Measurements from ENCODE around the gene VASN.

VASN gene

DNA sequence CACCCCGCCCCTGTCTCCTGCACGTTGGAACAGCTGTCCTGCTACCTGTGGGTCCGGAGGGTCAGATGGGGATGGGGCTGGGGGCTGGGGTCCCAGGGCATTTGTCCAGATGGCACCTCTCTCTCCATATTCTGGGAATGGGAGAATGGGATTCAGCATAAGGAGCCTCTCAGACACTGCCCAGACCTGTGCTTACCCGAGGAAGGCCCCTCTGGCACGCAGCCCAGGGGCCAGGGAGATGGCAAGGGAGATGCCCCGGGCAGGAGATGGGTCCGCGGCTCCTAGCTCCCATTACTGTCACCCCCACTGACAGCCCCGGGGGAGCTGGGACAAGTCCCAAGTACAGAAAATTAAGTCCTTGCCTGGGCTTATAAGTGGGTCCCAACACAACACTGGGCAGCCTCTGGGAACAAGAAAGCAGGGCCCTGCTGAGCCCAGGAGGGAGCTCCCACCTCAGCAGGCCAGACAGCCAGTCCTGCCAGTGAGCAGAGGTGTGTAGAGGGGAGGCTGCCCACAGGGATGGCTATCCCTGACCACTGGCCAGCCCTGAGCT, 1.8 kb downstream of the VASN start:
- no peak for DNase-seq

DNA sequence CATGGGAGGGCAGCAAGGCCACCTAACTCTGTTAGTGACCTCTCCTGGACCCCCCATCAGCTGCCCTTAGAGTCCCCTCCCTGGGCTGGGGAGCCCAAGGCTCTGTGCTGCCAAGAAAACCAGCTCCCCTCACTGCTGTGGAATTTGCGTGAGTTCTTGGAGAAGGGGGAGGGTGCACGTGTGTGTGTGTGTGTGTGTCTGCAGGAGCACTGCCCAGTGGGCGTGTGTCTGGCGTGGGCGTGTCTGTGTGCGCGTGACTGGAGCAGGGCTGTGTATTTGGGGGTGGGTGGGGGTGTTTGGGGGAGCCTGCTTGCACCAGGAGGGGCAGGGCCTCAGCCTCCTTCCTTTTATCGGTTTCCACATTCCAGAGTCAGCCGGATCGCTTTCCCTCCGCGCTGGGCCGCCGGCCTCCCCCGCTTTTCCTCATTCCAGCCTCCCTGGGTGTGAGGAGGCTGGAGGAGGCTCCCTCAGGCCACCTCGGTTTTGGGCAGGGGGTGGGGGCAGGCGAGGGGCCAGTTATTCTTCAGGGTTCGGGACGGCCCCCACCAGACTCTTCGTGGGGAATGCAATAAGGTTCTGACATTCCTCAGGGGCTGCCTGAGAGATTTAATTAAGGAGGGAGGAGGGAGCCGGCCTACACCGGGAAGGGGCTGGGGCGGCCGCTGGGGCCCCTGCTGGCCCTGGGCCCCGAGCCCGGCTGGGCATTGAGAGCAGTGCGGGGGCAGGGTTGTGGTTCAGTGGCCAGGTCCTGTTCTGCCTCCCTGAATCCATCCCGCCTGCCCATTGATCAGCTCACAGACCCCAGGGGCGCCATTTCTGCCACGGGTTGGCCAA, 2.5 kb downstream of the VASN start:
- no peak for DNase-seq

DNA sequence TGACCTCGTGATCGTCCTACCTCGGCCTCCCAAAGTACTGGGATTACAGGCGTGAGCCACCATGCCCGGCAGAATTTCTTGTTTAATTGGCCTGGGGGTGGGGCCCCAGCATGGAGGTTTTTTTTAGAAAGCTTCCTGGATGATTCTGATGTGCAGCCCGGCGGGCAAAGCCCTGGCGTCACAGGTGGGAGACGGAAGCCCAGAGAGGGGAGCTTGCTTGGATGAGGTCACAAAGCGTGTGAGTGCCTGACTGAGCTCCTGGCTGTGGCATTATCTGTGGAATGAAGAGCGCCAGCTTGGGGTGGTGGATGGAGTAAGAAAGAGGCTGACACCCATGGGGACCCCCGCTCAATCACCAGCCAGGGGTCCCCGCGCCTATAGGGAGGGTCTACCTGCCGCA, 4.1 kb downstream of the VASN start:
- DNase-seq, result no peak

DNA sequence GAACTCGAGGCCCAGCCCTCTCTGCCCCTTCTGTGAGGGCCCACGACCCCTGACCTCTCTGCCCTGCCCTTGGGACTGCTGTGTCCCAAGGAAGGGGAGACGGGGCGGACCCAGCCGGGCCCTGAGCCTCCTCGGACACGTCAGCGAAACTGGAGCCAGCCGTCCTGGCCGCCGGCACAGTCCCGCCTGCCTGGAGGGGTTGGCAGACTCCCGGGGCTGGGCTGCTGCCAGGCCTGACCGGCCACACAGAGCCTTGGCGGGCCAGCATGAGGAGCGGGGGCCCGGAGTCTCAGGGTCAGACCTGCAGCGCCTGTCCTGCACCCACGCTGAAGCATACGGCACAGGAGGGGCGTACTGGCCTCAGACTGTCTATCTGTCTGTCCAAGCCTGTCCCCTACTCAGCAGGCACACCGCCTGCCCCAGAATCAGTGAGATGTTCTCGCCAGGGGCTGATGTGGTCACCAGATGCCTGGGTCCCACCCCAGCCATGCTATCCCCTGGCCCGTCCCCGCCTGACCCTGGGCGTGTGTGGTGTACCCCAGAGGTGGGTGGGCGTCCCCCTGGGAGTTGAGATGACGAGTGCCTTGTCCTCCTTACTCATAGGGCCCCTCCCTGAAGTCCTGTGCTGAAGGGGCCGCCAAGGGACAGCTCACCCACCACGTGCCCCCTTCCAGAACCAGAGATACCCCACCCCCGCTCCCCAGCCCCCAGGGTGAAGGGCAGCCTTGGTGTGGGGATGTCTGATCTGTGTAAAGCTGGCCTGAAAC, 4.7 kb downstream of the VASN start:
- no peak for DNase-seq

DNA sequence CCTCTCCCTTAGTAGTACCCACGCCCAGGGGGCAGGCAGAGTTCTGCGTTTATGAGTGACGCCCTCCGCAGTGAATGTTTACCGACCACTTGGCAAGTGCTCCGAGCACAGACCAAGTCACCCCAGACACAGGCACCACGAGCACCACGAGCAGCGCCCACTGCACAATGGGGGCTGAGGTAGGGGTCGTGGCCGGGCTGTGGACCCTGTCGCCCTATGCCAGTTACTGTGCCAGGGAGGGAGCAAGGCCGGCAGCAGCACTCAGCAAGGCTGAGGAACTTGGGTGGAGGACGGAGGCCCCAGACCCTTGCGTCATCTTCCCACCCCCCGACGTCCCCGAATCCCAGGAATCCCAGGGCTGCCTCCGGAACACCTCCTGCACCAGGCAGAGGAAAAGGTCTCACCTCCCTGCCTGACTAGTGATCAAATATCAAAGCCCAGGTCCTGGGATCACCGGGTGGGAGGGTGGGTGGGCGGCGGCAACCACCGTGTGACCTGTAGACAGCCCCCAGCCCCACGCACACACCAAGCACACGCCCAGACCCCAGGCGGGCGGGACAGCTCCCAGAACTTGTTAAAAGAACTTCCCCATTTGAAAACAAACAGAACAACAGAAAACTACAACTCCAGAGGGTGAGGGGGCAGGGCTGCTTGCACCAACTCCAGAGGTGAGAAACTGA, 5.4 kb downstream of the VASN start:
- no peak for DNase-seq

DNA sequence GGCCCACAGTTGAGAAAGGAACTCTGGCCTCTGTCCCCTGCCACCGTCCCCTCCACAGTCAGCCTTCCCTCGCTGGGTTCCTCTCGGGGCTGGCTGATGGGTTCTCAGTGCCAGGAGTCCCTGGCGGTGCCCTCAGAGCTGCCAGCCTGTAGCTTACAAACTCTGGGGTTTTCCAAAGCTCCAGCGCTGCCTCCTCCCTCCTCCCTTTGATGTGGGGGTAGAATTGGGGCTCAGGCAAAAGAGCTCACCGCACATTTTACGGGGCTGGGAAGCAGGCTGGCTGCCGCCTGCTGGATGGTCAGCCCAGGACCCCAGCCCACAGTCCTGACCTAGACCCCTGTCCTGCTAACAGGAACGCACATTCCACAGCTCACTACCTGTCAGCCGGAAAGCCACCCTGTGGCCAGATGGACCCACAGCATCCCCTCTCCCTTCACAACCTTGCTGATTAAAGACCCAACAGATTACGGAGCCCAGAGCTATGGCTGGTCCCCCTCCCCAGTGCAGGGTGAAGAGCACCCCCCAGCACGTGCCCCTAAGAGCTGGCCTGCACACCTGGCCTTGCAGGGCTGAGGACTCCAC, 6.0 kb downstream of the VASN start:
- DNase-seq, result no peak

DNA sequence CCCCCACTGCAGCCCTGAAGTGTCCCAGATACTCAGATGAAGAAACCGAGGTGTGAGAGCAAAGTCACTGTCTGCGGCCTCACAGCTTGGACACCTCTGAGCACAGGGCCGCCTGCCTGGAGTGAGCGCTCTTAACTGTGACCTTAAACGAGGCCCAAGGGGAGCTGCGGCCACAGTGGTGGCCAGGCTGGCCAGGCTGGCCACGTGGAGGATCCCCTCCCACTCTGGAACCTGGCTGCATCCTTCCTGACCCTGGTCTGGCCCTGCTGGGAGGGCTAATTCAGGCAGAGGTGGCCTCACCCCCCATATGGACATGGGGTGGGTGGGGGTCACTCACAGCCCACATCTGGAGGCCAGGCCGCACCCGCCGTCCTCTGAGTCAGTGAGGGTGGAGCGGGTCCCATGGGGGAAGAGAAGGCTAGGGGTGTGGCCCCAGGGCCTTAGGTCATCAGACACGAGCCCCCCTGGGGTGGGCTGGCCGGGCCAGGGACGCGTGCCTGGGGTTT, 6.6 kb downstream of the VASN start:
- no peak for DNase-seq

DNA sequence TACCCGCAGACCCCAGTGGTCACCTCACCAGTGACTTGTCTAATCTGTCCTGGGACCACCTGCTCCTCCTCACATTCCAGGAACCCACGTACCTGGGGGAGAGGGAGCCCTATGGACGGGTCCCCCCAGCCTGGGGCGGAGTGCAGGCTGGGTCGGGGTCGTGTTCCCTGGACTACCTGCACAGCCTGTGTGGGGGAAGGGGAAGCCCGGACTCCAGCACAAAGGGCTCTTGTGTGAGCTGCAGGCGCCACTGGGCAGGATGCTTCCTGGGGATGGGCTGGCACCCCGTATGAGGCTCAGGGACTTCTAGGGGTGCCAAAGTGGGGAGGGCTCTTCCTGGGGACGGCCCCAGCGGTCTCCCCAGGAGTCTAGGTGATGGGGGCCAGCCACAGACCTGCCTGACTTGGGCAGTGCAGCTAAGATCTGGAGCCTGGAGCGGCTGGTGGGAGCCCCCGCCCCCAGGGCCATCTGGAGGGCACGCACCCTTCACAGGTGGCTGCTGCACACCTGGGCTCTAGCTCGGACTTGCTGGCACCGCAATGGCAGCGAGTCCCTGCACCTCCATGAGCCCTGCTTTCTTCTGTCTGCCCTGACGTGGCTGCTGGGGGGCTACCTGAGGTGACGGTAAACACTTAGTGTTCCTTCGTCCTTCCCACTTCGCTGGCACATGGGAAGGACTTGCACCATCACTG, 7.5 kb downstream of the VASN start:
- no peak for DNase-seq

DNA sequence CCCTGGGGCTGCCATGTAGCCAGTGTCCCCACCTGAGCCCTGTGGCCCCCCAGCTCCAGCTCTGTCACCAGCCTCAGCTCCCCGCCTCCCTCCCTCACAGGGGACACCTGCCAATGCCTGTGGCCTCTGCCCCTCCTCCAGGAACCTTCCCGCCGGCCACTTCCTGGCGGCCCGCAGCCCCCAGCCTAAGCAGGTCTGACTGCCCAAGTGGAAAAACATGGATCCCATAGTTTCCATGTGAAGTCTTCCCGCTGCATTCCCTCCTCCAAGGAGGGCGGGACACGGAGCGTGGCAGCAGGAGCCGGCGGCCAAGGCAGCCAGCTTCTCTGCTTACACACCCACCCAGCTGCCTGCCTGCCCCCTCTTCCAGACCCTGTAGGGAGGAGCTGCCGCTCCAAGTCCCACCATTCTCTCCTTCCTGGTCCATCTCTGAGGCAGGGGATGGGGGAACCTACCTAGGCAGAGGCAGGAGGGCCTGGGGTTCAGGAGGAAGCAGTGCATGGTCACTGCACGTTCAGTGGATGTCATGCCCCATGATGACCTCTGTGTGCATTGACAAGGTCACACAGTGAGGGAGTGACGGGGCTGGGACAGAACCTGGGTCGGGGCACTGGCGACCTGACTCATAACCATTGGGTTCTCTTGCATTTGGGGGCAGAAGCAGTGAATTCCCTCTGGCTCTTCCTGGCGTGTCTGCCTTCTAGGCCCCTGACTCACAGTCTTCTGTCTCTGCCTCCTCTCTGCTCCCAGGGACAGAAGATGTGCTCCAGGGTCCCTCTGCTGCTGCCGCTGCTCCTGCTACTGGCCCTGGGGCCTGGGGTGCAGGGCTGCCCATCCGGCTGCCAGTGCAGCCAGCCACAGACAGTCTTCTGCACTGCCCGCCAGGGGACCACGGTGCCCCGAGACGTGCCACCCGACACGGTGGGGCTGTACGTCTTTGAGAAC, 8.7 kb downstream of the VASN start:
- DNase-seq, result no peak

DNA sequence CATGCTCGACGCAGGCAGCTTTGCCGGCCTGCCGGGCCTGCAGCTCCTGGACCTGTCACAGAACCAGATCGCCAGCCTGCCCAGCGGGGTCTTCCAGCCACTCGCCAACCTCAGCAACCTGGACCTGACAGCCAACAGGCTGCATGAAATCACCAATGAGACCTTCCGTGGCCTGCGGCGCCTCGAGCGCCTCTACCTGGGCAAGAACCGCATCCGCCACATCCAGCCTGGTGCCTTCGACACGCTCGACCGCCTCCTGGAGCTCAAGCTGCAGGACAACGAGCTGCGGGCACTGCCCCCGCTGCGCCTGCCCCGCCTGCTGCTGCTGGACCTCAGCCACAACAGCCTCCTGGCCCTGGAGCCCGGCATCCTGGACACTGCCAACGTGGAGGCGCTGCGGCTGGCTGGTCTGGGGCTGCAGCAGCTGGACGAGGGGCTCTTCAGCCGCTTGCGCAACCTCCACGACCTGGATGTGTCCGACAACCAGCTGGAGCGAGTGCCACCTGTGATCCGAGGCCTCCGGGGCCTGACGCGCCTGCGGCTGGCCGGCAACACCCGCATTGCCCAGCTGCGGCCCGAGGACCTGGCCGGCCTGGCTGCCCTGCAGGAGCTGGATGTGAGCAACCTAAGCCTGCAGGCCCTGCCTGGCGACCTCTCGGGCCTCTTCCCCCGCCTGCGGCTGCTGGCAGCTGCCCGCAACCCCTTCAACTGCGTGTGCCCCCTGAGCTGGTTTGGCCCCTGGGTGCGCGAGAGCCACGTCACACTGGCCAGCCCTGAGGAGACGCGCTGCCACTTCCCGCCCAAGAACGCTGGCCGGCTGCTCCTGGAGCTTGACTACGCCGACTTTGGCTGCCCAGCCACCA, 9.7 kb downstream of the VASN start:
- DNase-seq, result no peak

DNA sequence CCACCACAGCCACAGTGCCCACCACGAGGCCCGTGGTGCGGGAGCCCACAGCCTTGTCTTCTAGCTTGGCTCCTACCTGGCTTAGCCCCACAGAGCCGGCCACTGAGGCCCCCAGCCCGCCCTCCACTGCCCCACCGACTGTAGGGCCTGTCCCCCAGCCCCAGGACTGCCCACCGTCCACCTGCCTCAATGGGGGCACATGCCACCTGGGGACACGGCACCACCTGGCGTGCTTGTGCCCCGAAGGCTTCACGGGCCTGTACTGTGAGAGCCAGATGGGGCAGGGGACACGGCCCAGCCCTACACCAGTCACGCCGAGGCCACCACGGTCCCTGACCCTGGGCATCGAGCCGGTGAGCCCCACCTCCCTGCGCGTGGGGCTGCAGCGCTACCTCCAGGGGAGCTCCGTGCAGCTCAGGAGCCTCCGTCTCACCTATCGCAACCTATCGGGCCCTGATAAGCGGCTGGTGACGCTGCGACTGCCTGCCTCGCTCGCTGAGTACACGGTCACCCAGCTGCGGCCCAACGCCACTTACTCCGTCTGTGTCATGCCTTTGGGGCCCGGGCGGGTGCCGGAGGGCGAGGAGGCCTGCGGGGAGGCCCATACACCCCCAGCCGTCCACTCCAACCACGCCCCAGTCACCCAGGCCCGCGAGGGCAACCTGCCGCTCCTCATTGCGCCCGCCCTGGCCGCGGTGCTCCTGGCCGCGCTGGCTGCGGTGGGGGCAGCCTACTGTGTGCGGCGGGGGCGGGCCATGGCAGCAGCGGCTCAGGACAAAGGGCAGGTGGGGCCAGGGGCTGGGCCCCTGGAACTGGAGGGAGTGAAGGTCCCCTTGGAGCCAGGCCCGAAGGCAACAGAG, 10.5 kb downstream of the VASN start:
- no peak for DNase-seq

DNA sequence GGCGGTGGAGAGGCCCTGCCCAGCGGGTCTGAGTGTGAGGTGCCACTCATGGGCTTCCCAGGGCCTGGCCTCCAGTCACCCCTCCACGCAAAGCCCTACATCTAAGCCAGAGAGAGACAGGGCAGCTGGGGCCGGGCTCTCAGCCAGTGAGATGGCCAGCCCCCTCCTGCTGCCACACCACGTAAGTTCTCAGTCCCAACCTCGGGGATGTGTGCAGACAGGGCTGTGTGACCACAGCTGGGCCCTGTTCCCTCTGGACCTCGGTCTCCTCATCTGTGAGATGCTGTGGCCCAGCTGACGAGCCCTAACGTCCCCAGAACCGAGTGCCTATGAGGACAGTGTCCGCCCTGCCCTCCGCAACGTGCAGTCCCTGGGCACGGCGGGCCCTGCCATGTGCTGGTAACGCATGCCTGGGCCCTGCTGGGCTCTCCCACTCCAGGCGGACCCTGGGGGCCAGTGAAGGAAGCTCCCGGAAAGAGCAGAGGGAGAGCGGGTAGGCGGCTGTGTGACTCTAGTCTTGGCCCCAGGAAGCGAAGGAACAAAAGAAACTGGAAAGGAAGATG, 11.2 kb downstream of the VASN start:
- DNase-seq, result no peak

DNA sequence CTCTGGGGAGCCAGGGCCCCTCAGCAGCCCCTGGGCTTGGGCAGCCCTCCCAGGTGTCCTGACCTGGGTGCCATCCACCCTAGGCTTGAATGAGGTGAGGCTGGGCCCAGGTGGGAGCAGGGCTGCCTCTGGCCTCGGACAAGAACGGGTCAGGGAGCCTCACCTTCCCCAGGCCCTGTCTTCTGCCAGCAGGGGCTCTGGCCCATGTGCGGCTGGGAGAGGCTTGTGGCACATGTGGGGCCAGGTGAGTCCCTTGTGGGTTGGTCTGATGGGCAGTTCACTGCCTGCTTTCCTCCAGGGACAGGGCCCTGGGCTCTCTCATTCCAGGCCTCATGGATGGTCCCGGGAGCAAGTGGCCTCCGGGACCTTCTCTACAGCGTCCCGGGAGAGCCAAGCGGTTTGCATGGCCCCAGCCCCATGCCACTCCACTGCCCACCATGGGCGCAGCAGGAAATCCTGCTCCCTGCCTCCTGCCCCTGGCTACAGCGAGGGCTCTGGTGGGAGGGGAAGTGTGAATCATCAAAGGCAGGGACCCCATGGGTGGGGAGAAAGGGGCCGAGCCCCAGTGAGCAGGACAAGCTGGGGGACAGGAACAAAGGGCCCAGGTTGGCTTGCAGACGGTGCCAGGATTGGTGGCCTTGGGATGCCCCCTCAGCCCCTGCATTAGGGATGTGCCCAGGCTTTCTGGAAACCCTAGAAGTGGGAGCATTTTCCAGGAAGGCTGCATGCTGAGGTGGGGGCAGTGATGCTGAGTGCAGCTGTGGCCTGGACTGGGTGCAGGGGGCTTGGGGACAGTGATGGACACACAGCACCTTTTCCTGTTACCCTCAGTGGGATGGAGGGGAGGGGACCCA, 12.2 kb downstream of the VASN start:
- no peak for DNase-seq

DNA sequence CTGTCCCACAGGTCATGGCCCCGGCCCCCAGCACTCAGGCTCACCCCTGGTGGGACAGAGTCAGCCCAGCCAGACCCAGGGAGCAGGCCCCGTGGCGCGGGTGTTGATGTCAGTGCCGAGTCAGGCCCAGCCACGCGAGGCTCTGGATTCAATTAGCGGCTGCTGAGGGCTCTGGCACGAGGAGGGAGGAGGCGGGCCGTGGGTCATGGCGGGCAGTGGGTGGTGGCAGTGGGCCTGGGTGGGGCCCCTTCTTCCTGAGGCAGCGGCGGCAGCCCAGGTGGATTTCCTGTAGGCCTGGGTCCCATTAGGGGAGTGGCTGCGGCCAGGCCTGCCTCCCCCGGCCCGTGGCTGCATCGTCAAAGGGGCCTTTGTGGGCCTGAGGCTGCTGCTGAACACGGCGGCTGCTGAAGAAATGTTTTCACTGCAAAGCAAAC, 12.9 kb downstream of the VASN start:
- DNase-seq, result no peak

DNA sequence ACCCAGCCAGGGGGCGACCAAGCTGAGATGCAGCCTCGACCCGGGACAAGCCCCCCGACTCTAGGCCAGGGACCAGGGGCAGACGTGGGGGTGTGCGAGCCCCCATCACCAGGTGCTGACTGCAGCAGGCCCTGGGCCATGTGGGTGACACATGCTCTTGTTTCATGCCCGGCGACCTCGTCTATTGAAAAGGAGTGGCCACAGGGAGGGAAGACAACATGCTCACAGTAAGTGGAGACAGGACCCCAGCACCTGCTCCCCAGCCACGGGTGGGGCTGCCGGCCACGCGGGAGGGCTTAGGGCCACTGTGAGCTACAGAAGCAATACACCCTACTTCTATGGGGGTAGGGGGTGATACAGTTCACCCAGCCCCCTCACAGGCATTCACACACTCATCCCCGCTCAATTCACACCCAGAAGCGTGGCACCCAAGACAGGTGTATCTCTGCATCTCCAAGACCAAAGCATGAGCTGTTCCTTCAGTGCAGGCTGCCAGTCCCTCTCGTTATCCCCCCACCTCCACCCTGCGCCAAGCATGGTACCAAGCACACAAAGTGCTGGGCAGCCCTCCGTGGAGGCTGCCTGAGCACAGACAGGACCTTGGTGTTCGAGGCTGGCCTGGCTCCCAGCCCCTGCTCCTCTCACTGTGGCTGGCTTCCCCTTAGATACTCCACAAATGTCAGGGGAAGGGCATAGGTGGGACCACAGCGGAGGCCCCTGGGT, 13.6 kb downstream of the VASN start:
- DNase-seq, result no peak

DNA sequence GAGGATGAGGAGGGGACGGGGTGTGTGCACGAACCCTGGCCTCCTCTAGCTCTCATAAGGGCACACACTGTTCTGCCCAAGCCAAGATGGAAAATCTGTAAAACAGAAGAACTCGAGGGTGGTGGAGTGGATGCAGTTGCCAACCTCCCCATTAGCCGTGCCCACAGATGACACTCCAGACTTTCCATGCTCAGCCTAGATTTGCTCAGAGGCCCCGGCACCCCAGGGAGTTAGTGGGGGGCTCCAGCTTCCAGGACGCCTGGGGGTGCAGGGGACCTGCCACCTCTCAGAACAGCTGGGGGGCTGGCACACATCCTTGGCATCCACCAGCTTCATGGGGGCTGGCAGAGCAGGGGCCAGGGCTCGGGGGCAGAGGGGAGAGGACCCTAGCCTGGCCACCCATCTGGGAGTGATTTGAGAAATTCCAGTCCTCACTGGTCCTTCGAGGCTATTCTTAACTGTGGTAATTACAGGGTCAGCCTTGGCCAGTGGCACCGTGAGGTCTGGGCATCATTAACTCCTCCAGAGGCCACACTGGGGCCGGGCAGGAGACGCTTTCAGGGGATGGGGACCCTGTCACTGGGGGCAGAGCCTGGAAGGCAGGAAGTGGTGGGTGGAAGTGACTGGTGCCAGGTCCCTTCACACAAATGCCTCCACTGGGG, 14.3 kb downstream of the VASN start:
- DNase-seq, result no peak

DNA sequence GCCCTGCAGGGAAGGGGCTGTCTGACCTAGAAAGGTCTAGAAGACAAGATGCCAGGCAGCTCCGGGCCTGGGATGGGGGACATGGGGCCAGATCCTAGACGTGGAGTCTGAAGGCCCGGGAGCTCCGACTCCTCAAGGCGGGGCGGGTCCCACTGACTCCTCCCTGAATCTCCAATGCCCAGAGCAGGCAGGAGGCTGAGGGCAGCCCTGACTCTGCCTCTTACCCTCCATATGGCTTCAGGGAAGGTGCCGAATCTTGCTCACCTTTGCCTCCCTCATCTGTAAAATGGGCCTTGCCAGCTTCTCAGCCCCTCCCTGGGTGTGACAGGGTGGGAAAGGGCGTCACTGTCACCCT, 14.8 kb downstream of the VASN start:
- DNase-seq, result no peak
